Body of pancreas (tissue), 4 donors: ENCODE data around the gene CRACDL. TPM values are rescaled to one million over a fixed set of nuclear protein-coding genes. Genes with fewer than 3 reads are reported as not detected.

Experiments
- ATAC-seq: fragments of 150-250 bp; one replicate; pipeline ENCODE4 v1.9.1; 2016
- DNase-seq, 4 donors: peaks; one replicate each; pipeline ENCODE4 v3.0.0-alpha.2; 2019
- H3K27ac ChIP-seq, 4 donors: fragments of 200-600 bp; sonication (generic); 1 replicate in 3 of 4; 2 replicates in 1 of 4; pipeline versions ENCODE4 v1.5.1 to v1.6.1; 2016 to 2019; ENCODE audit warnings: mild to moderate bottlenecking in 1 of 4, mixed read lengths in 1 of 4, moderate library complexity in 1 of 4
- H3K27me3 ChIP-seq, 2 donors: fragments of 200-600 bp; sonication (generic); one replicate each; pipeline ENCODE4 v1.6.0; 2016; ENCODE audit warnings: mild to moderate bottlenecking in 1 of 2
- H3K36me3 ChIP-seq, 2 donors: fragments of 200-600 bp; sonication (generic); replicated peaks in 1 of 2; 2 replicates each; pipeline ENCODE4 v1.5.1; 2016; ENCODE audit warnings: low read depth in 2 of 2; ENCODE audit not compliant: insufficient read depth in 1 of 2
- H3K4me1 ChIP-seq: fragments of 200-600 bp; sonication (generic); one replicate; pipeline ENCODE4 v1.6.0; 2016
- H3K4me3 ChIP-seq, 2 donors: fragments of 200-600 bp; sonication (generic); 1 replicate in 1 of 2; 2 replicates in 1 of 2; pipeline ENCODE4 v1.5.1; 2016 to 2019
- H3K9me3 ChIP-seq, 3 donors: fragments of 200-600 bp; sonication (generic); 1 replicate in 2 of 3; 2 replicates in 1 of 3; pipeline ENCODE4 v1.5.1; 2016
- POLR2A ChIP-seq, 3 donors: fragments of 450-650 bp; IDR thresholded peaks; one replicate each; pipeline ENCODE4 v1.6.1; 2016; ENCODE audit warnings: antibody characterized with exemption in 3 of 3, mild to moderate bottlenecking in 2 of 3
- WGBS, 2 donors: methylation state at CpG; one replicate each; pipeline ENCODE4 v1.1.5; 2017; 5-methylcytosine and 5-hydroxymethylcytosine counted together
- intact Hi-C: fragments of 100-400 bp; cut with DNase I; formaldehyde crosslinking; loops from one replicate; pipeline ENCODE4 v1.15.1; 2023
- total RNA-seq, 2 donors: library from RNA; depleted of rRNA; stranded (reverse); fragments of >200 nt; gene quantifications; one replicate each; pipeline ENCODE4 v1.1.0, GENCODE V29; 2016
- TF ChIP-seq, protein P1 (sequence below), 7 experiments: fragments of 450-650 bp in 4 of 7; fragments of 200-600 bp in 3 of 7; sonication (generic) in 3 of 7; IDR thresholded peaks; one replicate each; pipeline ENCODE4 v1.5.1; 2016 to 2019; ENCODE audit warnings: antibody characterized with exemption in 7 of 7

Gene CRACDL
- total RNA-seq, 2 donors from 2014 or later = 14.8 to 22.1 TPM

DNA sequence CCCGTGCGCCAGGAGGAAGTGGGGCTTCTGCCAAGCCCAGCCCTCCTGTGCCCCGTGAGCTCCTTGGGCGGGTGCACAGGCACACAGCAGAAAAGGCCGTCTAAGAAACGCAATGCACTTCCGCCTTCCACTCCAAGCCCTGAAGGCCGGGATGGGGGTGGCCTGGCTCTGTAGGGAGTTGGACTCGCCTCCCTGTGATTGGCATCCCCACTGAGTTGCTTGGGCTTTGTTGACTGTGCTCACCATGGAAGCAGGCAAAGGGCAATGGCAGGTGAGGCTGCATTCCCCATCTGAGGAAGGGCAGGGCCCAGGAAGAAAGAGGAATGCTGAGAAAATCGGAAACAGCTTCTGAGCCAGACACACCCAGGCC is 66.8 kb downstream of the CRACDL start:
- intact Hi-C loops = no loop called here
- Histone ChIP-seq H3K4me3 (no peak overlapping the region), H3K4me1 (peaks cover 45% of the 10 kb centered on the region), H3K27ac (peak overlapping the region; percentile 87 to 93 (median 90)), H3K9me3 (no peaks in the 10 kb centered on the region), H3K36me3 (no peaks in the 10 kb centered on the region), H3K27me3 (no peaks in the 10 kb centered on the region)
- 38% methylated on average over 10 of the region's 10 CpGs; no CpG with 5 or more reads in 1 of the 2 donors for WGBS, 2 donors
- peak; percentile 87 to 93 (median 90) for DNase-seq
- peak; percentile 78 for ATAC-seq
- TF ChIP-seq, protein P1, sequence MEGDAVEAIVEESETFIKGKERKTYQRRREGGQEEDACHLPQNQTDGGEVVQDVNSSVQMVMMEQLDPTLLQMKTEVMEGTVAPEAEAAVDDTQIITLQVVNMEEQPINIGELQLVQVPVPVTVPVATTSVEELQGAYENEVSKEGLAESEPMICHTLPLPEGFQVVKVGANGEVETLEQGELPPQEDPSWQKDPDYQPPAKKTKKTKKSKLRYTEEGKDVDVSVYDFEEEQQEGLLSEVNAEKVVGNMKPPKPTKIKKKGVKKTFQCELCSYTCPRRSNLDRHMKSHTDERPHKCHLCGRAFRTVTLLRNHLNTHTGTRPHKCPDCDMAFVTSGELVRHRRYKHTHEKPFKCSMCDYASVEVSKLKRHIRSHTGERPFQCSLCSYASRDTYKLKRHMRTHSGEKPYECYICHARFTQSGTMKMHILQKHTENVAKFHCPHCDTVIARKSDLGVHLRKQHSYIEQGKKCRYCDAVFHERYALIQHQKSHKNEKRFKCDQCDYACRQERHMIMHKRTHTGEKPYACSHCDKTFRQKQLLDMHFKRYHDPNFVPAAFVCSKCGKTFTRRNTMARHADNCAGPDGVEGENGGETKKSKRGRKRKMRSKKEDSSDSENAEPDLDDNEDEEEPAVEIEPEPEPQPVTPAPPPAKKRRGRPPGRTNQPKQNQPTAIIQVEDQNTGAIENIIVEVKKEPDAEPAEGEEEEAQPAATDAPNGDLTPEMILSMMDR (IDR thresholded peaks at IDR 0.05) = no peak
- peak in 2 of 3 donors; percentile 47 to 65 for TF ChIP-seq POLR2A (IDR thresholded peaks at IDR 0.05)

DNA sequence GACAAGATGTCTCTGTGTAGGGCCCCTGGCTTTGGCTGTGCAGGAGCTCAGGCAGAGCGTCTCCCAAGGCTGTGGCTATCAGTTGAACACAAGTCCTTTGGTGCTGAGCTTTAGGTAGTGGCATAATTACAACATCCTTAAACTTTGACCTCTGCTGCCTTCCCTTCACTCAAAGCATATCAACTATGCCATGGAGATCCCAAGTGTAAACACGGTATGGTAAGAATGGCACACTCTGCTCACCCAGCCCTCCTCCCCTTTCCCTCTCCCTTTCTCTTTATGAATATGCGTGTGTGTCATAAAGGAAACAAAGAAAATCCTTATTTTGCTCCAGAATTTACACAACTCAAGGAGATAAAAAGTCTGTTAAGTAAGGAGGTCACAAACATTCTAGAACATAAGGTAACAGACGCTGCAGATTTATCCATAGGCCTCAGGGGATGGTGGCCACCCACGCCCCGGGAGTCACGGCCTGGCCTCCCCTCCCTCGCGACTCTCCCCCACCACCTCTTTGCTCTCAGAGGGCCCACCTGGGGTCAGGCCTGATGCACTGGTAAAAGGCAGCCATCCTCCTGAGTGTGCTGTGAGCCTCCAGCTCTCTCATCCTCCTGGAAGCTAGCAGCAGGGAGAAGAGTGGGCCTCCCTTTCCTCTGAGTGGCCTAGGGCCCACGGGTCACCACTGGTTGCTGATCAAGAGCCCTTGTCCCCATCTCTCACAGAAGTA is 67.3 kb downstream of the CRACDL start:
- Histone ChIP-seq H3K4me1 (peaks cover 45% of the 10 kb centered on the region), H3K9me3 (no peaks in the 10 kb centered on the region), H3K27ac (peak overlapping the region; percentile 87 to 93 (median 90)), H3K36me3 (no peaks in the 10 kb centered on the region), H3K27me3 (no peaks in the 10 kb centered on the region), H3K4me3 (no peak overlapping the region)
- TF ChIP-seq, protein P1 (IDR thresholded peaks at IDR 0.05) = no peak
- WGBS, 2 donors = 62 to 65% methylated on average over 10 of the region's 10 CpGs
- ATAC-seq = no peak
- intact Hi-C loops = no loop called here
- peak in 2 of 4 donors; percentile 19 to 27 for DNase-seq

GRCh38 chr2:98867539-98868309 is 68.3 kb downstream of the CRACDL start:
- intact Hi-C loops = no loop called here
- no peak for DNase-seq
- TF ChIP-seq, protein P1 (IDR thresholded peaks at IDR 0.05) = no peak
- TF ChIP-seq POLR2A (IDR thresholded peaks at IDR 0.05) = no peak
- no peaks in the 10 kb centered on the region for H3K9me3 ChIP-seq
- H3K27ac ChIP-seq = peak overlapping the region in 2 of 4 donors; percentile 87 to 89
- no peak overlapping the region for H3K4me3 ChIP-seq
- no peaks in the 10 kb centered on the region for H3K36me3 ChIP-seq
- ATAC-seq = no peak
- H3K27me3 ChIP-seq = no peaks in the 10 kb centered on the region
- peaks cover 45% of the 10 kb centered on the region for H3K4me1 ChIP-seq
- 83% methylated on average over 7 of the region's 7 CpGs for WGBS, 2 donors

DNA sequence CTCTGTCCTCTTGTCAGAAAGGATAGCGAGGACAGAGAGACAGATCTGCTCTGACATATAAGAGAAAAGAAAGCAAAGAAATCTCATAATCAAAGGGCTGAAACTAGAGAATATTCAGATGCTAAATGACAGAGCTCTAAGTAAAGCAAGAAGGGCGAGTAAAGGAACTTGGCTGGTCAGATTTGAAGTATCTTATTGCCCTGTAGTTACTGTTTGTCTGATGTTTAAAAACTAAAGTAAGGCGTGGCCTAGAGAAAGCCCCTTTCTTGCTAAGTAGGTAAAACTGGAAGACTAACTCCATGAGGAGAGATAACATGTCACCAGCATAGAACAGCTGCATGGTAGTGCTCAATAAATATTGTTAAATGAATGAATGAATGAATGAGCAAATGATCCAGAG is 70.0 kb downstream of the CRACDL start:
- H3K4me3 ChIP-seq = no peak overlapping the region
- peak overlapping the region in 2 of 4 donors; percentile 13 to 17 for H3K27ac ChIP-seq
- ATAC-seq = no peak
- 88 to 97% methylated on average over 3 of the region's 3 CpGs for WGBS, 2 donors
- no peak for DNase-seq
- no peaks in the 10 kb centered on the region for H3K27me3 ChIP-seq
- H3K36me3 ChIP-seq = no peaks in the 10 kb centered on the region
- H3K9me3 ChIP-seq = no peaks in the 10 kb centered on the region
- intact Hi-C loops = no loop called here
- no peak for TF ChIP-seq POLR2A (IDR thresholded peaks at IDR 0.05)
- TF ChIP-seq, protein P1 (IDR thresholded peaks at IDR 0.05) = no peak
- H3K4me1 ChIP-seq = peaks cover 45% of the 10 kb centered on the region
